ACC112 (cell line): Measurements from ENCODE around the gene ABCF1.
A peak's percentile ranks its signal among the peaks of the same experiment; 100 is the strongest.

Experiments
- H2AFZ ChIP-seq: fragments of 200-600 bp; sonication (generic); one replicate; pipeline ENCODE4 v1.6.0; 2017; ENCODE audit warnings: antibody characterized with exemption, low read length; ENCODE audit not compliant: unreplicated experiment
- H3K27ac ChIP-seq: fragments of 200-600 bp; sonication (generic); 2 replicates; pipeline ENCODE4 v1.5.1; 2014; ENCODE audit warnings: low read depth, mild to moderate bottlenecking, antibody characterized with exemption, low read length, moderate library complexity
- H3K27me3 ChIP-seq: fragments of 200-600 bp; sonication (generic); 2 replicates; pipeline ENCODE4 v1.6.1; 2014; ENCODE audit warnings: mild to moderate bottlenecking, antibody characterized with exemption, low read length, moderate library complexity, mixed read lengths; ENCODE audit not compliant: insufficient read depth
- H3K36me3 ChIP-seq: fragments of 200-600 bp; sonication (generic); 2 replicates; pipeline ENCODE4 v1.6.1; 2016; ENCODE audit warnings: mild to moderate bottlenecking, antibody characterized with exemption, low read length, moderate library complexity, mixed read lengths; ENCODE audit not compliant: insufficient read depth
- H3K4me1 ChIP-seq: fragments of 200-600 bp; sonication (generic); one replicate; pipeline ENCODE4 v1.6.1; 2016; ENCODE audit warnings: low read length, mixed read lengths; ENCODE audit not compliant: insufficient read depth, unreplicated experiment, control insufficient read depth
- H3K4me3 ChIP-seq: fragments of 200-600 bp; sonication (generic); 2 replicates; pipeline ENCODE4 v1.5.1; 2014; ENCODE audit warnings: mild to moderate bottlenecking, low read depth, low read length
- H3K79me2 ChIP-seq: fragments of 200-600 bp; sonication (generic); one replicate; pipeline ENCODE4 v1.6.0; 2016; ENCODE audit warnings: low read length; ENCODE audit not compliant: control insufficient read depth, unreplicated experiment, insufficient read depth

ABCF1 gene

DNA sequence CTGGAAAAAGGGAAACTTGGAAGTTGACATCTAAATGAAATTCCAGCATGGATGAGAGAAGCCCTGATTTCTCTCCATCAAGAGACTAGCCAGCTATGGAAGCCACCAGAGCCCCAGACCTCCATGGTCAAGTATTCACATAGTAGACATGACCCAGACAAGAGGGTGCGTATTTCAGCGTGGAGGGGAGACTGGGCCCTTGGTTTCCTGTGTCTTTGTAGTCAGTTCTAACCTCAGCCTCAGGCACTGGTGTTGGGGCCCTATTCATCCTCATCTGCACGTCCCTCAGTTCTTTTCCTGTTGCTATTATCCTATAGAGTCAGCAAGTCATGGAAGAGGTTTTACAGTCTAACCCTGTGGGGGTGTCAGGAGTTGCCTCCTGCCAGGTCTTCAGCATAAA lies 27.4 kb upstream of the ABCF1 start:
- Histone ChIP-seq H3K36me3 (no peaks in the 10 kb centered on the region), H3K27ac (no peak overlapping the region), H3K79me2 (no peaks in the 10 kb centered on the region)

DNA sequence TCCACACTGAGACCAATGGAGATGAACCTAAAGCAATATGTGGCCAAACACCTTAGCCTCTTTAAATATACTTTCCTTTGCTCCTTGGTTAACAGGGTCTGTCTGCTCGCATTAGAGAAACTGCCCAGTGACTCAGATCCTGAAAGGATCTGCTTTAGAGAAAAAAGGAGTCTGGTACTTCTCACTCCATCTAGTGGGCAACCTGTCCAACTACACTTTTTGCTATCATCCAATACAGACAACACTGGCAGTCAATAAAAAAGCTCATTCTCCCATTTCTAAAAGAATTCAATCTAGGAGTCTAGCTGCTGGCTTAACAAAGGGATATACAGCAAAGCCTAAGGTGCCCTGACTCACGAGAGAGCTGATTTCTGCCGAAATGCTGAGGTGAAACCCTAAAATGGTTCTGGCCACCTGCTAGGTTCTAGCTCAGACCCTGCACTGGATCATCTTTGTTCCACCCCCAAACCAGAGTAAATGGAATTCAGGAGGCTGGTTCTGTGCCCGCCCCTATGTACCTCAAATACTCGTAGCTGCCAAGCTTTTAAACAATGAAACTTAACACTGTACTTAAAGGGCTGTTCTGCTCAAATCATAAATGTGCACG lies 26.5 kb upstream of the ABCF1 start:
- no peaks in the 10 kb centered on the region for H3K36me3 ChIP-seq

More for the DNA sequence above, 27.4 kb upstream of the ABCF1 start:
- Histone ChIP-seq H2AFZ (no peak overlapping the region), H3K4me1 (peaks cover 5% of the 10 kb centered on the region), H3K27me3 (no peaks in the 10 kb centered on the region), H3K4me3 (no peak overlapping the region)

DNA sequence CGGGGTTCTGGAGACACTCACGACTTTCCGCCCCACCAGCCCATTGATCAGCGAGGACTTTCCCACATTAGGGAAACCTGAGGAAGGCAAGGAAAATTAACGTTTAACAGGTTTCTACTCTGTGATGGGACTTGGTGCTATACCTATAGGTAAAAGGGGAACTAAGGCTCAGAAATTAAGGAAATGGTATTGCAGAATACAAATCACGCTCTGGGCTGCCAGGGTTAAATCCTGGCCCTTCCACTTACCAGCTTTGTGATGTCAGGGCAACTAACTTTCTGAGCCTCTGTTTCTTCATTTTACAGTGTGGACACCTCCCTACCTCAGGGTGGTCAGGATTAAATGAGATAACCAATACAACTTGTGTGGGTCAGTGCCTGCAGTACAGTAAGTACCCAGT lies 23.8 kb upstream of the ABCF1 start:
- H2AFZ ChIP-seq: no peak overlapping the region
- no peak overlapping the region for H3K4me3 ChIP-seq

More for the DNA sequence above, 26.5 kb upstream of the ABCF1 start:
- Histone ChIP-seq H3K4me1 (peaks cover 5% of the 10 kb centered on the region), H3K4me3 (no peak overlapping the region), H2AFZ (no peak overlapping the region), H3K79me2 (no peaks in the 10 kb centered on the region), H3K27ac (no peak overlapping the region), H3K27me3 (no peaks in the 10 kb centered on the region)

DNA sequence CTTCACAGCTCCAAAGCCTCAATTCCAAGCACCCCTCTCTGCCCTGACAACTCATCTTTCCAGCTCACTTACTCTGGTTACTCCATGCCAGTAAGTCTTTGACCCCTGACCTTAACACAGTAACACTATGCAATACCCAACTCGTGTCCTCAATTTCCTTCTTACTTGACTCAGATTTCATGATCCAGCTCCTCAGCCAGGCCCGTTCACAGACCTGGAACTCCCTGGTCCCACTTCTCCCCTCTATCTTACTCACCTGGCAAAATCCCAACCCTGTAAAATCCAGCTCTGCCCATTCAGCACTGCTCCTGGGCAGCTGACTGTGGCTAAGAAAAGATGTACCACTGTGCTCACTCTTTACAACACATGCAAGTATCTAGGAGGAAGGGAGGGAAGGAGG lies 22.9 kb upstream of the ABCF1 start:
- peaks cover 5% of the 10 kb centered on the region for H3K4me1 ChIP-seq

More for the DNA sequence above, 23.8 kb upstream of the ABCF1 start:
- H3K27me3 ChIP-seq: no peaks in the 10 kb centered on the region
- H3K27ac ChIP-seq: no peak overlapping the region
- H3K4me1 ChIP-seq: peaks cover 5% of the 10 kb centered on the region
- H3K36me3 ChIP-seq: no peaks in the 10 kb centered on the region
- no peaks in the 10 kb centered on the region for H3K79me2 ChIP-seq

DNA sequence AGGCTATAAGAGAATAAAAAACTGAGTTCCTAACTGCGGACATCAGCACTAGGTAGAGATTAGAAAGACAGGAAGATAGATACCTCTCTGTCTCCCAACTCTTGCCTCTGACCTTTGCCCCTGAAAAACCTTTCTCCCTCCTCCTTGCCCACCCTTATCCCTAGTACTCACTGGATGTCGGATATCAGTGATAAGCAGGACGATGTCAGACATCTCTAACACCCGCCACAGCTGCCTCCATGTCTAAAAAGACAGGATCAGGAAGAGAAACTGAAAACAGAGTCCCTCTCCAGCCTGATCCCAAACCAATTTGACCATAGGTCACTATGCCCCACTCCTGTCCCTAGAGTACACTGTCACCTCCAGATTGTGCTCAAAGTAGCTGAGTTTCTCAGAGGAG lies 16.8 kb upstream of the ABCF1 start:
- H3K27me3 ChIP-seq: no peaks in the 10 kb centered on the region
- peak overlapping the region; percentile 96 for H3K4me3 ChIP-seq
- H2AFZ ChIP-seq: no peak overlapping the region
- H3K36me3 ChIP-seq: peaks cover 8% of the 10 kb centered on the region; the same call in 1 of the 2 replicates
- H3K79me2 ChIP-seq: peaks cover 37% of the 10 kb centered on the region
- H3K27ac ChIP-seq: no peak overlapping the region
- H3K4me1 ChIP-seq: peaks cover 18% of the 10 kb centered on the region

More for the DNA sequence above, 22.9 kb upstream of the ABCF1 start:
- H3K79me2 ChIP-seq: no peaks in the 10 kb centered on the region
- no peak overlapping the region for H2AFZ ChIP-seq
- no peak overlapping the region for H3K4me3 ChIP-seq
- no peaks in the 10 kb centered on the region for H3K27me3 ChIP-seq
- peak overlapping the region; percentile 26; the same call in 1 of the 2 replicates for H3K27ac ChIP-seq
- no peaks in the 10 kb centered on the region for H3K36me3 ChIP-seq

DNA sequence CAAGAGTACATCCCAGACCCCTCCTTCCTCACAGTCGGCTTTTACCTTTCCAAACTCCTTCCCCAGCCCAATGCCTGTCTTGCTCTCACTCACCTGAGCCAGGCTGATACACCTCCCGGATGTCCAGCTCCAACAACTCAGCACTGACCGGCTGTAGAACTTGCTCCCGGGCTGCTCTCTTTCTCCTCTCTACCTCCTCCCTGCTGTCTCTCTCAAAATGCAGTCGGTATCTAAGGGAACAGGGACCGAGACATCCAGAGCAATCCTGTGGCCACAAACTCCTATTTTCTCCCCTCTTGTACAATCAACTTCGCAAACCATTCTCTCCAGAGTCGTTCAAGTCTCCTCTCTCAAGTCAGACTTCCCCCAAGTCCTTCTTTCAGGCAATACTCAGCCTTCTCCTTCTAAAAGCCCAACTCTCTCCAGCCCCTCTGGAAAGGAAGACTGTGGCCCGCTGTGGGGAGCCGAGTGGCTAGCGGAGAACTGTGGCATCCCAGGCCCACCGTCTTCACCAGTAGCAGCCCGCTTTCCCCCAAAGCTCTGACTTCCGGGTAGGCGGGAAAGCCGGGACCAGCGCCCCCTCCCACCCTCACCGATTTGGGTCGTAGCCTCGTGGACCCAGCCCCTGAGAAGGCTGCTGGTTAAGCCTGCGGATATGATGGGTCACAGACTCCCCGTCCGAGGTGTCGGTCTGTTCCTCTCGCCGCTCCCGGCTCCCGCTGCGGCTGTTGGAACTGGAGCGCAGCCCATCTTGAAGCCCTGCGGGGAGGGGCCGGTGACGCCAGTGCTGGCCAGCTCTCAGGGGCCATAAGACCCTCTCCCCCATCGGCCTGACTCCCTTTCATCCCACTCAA lies 16.1 kb upstream of the ABCF1 start:
- Histone ChIP-seq H2AFZ (peak overlapping the region; percentile 69), H3K79me2 (peaks cover 37% of the 10 kb centered on the region), H3K27ac (peak overlapping the region; percentile 91), H3K27me3 (no peaks in the 10 kb centered on the region), H3K4me3 (peak overlapping the region; percentile 96), H3K36me3 (peaks cover 8% of the 10 kb centered on the region; the same call in 1 of the 2 replicates), H3K4me1 (peaks cover 18% of the 10 kb centered on the region)

DNA sequence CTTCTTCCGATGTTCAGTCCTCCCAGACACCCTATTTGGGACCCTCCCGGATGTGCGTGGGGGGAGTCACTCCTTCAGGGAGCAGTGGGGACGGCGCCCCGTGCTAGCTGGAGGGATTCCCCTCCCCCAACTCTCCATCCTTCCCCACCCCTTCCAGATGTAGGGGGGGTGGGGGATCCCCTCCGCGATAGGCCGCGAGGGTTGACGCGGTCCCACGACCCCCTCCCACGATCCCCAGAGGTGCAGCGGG lies 15.5 kb upstream of the ABCF1 start:
- Histone ChIP-seq H3K27me3 (no peaks in the 10 kb centered on the region), H3K4me1 (peaks cover 18% of the 10 kb centered on the region), H2AFZ (peak overlapping the region; percentile 69), H3K27ac (peak overlapping the region; percentile 91), H3K4me3 (peak overlapping the region; percentile 96), H3K36me3 (peaks cover 8% of the 10 kb centered on the region; the same call in 1 of the 2 replicates), H3K79me2 (peaks cover 37% of the 10 kb centered on the region)

DNA sequence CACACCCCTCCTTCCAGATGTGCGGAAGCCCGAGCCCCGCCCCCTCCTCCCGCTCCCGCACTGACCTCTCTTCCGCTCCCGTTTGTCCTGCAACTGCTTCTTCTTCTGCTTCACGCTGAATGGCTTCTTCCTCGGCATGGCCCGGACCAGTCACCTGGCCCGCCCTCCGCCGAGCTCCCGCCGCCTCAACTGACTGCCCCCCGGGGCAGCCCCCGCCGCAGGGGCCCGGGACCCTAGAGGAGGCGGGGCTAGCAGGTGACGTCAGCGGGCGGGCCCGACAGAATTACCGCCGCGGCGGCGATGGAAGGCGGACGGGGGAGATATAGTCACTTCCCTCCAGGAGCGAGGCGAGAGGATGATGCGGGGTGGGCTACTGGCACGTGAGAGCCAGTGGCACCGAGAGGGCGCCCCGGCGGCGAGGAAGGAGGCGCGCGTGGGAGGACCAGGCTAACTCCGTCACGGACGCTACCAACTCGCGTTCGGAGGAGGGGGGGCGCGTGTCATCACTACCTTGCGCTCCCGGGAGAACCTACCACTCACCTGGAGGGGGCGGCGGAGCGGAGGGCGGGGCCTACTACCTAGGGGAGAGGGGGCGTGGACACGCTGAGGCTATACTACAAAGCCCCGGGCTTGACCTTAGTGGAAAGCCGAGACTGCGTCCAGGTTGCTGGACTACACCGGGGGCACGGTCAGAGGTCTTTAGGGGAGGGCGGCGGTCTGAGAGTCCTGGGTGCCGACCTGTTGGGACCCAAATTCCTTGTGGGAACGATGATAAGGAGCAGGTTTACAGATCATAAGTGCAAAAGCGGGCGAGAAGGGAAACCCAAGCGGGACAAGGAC lies 15.0 kb upstream of the ABCF1 start, which contains the start of gene GNL1:
Gene GNL1 (minus strand): TSS at position 424 of the 840 bp plus-strand sequence. CDS start 286 bp downstream, at position 138.
- Histone ChIP-seq H3K27ac (peak within 1 kb of the TSS; percentile 91), H3K79me2 (peaks cover 40% of the 10 kb centered on the region), H3K27me3 (no peaks in the 10 kb centered on the region), H3K4me1 (peaks cover 18% of the 10 kb centered on the region), H2AFZ (peak within 1 kb of the TSS; percentile 76), H3K4me3 (peak within 1 kb of the TSS; percentile 96), H3K36me3 (peaks cover 9% of the 10 kb centered on the region)

DNA sequence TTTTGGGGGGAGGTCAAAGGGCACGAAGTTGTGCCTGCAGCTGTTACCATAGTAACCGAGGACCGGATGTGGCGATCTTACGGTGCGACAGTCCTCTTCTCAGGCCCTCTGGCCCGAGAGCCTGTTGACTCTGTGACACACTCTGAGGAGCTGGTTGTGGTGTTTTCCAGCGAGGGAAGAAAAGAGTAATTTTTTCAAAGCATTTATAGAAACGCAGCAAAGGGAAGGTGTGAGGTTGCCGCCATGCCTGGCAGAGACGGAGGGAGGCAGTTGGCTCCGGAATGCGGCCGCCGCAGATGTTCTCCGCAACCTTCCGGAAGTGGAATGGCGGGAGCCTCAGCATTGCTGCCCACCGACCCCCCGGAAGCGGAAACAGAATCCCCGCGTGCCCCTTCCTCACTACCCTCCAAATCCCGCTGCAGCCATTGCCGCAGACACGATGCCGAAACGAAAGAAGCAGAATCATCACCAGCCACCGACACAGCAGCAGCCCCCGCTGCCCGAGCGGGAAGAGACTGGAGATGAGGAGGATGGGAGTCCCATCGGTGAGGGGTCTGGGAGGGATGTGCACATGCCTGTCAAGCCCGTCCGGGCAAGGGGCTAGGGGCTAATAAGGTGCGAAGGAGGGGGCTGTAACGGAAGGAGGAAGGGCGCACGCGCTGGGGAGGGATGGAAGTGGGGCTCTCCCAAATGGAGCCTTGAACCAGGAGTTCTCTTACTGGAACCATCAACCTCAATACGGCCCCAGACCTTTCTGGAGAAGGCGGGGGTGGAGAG lies 14.1 kb upstream of the ABCF1 start, which contains the start of gene PRR3:
Gene PRR3 (plus strand): TSS at position 390 of the 777 bp plus-strand sequence. CDS start 50 bp downstream, at position 440.
- H3K27me3 ChIP-seq: no peaks in the 10 kb centered on the region
- H3K4me1 ChIP-seq: peaks cover 18% of the 10 kb centered on the region
- peaks cover 41% of the 10 kb centered on the region for H3K79me2 ChIP-seq
- peak within 1 kb of the TSS; percentile 91 for H3K27ac ChIP-seq
- peak within 1 kb of the TSS; percentile 96 for H3K4me3 ChIP-seq
- peak within 1 kb of the TSS; percentile 76 for H2AFZ ChIP-seq
- peaks cover 15% of the 10 kb centered on the region for H3K36me3 ChIP-seq

DNA sequence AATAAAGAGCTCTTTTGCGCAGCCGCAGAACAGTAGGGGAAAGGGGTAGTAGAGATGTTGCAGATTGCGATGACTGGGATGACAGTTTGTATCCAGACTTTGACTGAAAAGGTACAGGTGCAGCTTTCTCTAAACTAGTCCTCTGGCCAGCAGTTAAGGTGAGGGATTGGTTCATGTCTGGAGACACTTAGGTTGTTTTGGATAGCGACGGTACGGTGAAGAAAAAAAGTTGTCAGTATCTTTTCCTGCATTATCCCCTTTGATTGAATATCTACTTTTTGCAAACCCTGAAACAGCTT lies 13.6 kb upstream of the ABCF1 start:
- Histone ChIP-seq H3K4me1 (peaks cover 18% of the 10 kb centered on the region), H3K27ac (peak overlapping the region; percentile 91), H2AFZ (no peak overlapping the region), H3K4me3 (peak overlapping the region; percentile 96), H3K27me3 (no peaks in the 10 kb centered on the region), H3K36me3 (peaks cover 19% of the 10 kb centered on the region), H3K79me2 (peaks cover 41% of the 10 kb centered on the region)
